ENCODE data around the gene NF2.

DNA sequence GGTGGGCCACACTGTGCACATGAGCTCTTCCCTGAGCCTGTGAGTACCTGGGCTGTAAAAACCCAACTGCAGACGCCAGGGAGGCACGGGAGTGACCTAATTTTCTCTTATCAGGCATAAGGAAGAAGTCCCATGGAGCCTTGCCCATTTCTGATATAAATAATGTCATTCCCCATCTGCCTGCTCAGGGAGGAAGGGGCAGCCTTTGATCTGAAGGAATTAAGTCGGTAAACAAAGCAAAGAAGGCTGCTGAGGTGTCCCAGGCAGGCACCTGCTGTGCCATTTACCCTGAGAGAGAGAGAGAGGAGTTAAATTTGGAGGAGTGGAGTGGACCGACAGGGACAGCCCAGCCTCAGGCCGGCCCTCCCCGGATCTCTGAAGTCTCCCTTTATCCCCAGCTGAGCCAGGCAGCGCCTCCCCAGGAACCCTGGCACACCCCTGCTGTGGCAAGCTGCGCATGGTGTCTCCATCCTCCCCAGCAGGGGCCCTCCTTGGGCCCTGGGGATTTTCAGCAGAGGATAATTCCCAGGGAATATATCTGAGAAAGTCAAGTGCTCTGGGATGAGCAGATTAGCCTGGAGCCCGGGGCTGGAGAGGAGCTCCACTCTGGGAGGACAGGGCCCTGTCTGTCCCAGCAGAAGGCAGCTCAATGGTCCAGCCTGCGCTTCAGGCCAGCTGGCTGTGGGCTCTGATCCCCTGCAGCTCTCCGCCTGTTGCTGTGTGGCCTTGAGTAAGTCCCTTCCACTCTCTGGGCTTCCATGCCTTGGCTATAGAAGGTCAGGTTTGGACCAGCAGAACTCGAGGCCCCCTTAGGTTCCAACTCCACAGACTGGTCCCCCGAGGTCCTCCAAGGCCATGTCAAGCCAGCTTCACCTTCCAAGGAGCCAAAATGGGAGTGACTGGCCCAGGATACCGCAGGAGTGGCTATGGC is 98.8 kb downstream of the NF2 start:
- TF ChIP-seq, protein P1, sequence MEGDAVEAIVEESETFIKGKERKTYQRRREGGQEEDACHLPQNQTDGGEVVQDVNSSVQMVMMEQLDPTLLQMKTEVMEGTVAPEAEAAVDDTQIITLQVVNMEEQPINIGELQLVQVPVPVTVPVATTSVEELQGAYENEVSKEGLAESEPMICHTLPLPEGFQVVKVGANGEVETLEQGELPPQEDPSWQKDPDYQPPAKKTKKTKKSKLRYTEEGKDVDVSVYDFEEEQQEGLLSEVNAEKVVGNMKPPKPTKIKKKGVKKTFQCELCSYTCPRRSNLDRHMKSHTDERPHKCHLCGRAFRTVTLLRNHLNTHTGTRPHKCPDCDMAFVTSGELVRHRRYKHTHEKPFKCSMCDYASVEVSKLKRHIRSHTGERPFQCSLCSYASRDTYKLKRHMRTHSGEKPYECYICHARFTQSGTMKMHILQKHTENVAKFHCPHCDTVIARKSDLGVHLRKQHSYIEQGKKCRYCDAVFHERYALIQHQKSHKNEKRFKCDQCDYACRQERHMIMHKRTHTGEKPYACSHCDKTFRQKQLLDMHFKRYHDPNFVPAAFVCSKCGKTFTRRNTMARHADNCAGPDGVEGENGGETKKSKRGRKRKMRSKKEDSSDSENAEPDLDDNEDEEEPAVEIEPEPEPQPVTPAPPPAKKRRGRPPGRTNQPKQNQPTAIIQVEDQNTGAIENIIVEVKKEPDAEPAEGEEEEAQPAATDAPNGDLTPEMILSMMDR (conservative IDR thresholded peaks at IDR 0.05; ENCODE audit: low read depth in 2 of 2) = no peak
- no peak for TF ChIP-seq EZH2 (IDR thresholded peaks at IDR 0.05; ENCODE audit: low read depth, unreplicated experiment)
